ENCODE data around the gene EEF1AKMT4.

DNA sequence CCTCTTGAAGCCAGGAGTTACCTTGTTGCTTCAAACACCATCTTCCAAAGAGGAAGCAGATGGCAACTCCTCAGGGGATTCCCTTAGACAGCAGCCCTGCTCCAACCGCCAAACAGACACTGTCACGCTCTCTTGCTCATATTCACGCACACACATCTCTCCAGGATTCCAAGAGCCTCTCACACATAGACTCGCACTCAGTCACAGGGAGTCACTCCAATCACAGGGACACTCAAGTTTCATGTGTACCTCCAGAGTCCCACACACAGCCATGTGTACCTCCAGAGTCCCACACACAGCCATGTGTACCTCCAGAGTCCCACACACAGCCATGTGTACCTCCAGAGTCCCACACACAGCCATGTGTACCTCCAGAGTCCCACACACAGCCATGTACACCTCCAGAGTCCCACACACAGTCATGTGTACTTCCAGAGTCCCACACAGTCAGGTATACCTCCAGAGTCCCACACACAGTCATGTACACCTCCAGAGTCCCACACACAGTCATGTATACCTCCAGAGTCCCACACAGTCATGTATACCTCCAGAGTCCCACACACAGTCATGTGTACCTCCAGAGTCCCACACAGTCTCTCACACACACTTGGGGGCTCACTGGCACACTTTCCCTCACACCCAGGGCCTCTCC, 14.0 kb upstream of the EEF1AKMT4 start:
- TF ChIP-seq, protein P1, sequence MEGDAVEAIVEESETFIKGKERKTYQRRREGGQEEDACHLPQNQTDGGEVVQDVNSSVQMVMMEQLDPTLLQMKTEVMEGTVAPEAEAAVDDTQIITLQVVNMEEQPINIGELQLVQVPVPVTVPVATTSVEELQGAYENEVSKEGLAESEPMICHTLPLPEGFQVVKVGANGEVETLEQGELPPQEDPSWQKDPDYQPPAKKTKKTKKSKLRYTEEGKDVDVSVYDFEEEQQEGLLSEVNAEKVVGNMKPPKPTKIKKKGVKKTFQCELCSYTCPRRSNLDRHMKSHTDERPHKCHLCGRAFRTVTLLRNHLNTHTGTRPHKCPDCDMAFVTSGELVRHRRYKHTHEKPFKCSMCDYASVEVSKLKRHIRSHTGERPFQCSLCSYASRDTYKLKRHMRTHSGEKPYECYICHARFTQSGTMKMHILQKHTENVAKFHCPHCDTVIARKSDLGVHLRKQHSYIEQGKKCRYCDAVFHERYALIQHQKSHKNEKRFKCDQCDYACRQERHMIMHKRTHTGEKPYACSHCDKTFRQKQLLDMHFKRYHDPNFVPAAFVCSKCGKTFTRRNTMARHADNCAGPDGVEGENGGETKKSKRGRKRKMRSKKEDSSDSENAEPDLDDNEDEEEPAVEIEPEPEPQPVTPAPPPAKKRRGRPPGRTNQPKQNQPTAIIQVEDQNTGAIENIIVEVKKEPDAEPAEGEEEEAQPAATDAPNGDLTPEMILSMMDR (IDR thresholded peaks at IDR 0.05): no peak
- TF ChIP-seq POLR2A (IDR thresholded peaks at IDR 0.05): no peak

All from stomach (tissue), 4 donors.